Measurements from ENCODE around the gene PACRG. TPM values are rescaled to one million over a fixed set of nuclear protein-coding genes. Genes with fewer than 3 reads are reported as not detected.

Gene PACRG
- total RNA-seq, 1 donor from 2014 or later: 2.4 TPM

- no peaks in the 10 kb centered on the region for H3K36me3 Mint-ChIP-seq (ENCODE audit: insufficient read depth)
- no peak overlapping the region for H3K4me3 Mint-ChIP-seq (ENCODE audit: low read depth)
- no peak overlapping the region for H3K27ac Mint-ChIP-seq
Measured at GRCh38 chr6:163341224-163342061, 613.7 kb downstream of the PACRG start.

GRCh38 chr6:163342571-163343539 lies 615.1 kb downstream of the PACRG start:
- no peaks in the 10 kb centered on the region for H3K27me3 Mint-ChIP-seq
- DNase-seq (ENCODE audit: low spot score, unreplicated experiment): no peak
- H3K9me3 Mint-ChIP-seq (ENCODE audit: low read depth): no peaks in the 10 kb centered on the region
- no peaks in the 10 kb centered on the region for H3K4me1 Mint-ChIP-seq (ENCODE audit: low read depth)
- no peak overlapping the region for H3K27ac Mint-ChIP-seq
- H3K36me3 Mint-ChIP-seq (ENCODE audit: insufficient read depth): no peaks in the 10 kb centered on the region
- no peak overlapping the region for H3K4me3 Mint-ChIP-seq (ENCODE audit: low read depth)
- TF ChIP-seq CTCF (IDR thresholded peaks at IDR 0.05; ENCODE audit: unreplicated experiment): no peak

More at GRCh38 chr6:163341224-163342061, 613.7 kb downstream of the PACRG start:
- DNase-seq (ENCODE audit: low spot score, unreplicated experiment): no peak
- no peaks in the 10 kb centered on the region for H3K9me3 Mint-ChIP-seq (ENCODE audit: low read depth)
- TF ChIP-seq CTCF (IDR thresholded peaks at IDR 0.05; ENCODE audit: unreplicated experiment): no peak
- H3K27me3 Mint-ChIP-seq: peaks cover 3% of the 10 kb centered on the region
- no peaks in the 10 kb centered on the region for H3K4me1 Mint-ChIP-seq (ENCODE audit: low read depth)

DNA sequence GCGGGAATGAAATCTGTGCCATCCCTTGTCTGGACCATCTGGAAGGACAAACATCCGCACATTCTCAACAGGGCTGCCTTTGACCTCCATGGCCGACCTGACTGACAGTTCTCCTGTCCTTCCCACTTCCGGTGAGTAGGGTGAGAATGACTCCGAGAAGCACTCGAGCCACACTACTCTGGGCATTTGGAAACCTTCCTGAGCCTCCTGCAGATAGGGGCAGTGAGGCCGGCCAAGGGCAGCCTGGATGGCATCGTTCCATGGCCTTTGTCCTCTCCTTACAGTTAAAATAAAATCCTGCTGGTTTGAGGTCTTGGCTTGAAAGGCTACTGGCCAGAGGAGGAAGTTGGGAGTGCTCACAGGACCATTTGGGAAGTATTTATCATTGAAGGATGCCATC lies 615.8 kb downstream of the PACRG start:
- Mint-ChIP-seq H3K9me3 (ENCODE audit: low read depth) (no peaks in the 10 kb centered on the region), H3K36me3 (ENCODE audit: insufficient read depth) (no peaks in the 10 kb centered on the region), H3K4me3 (ENCODE audit: low read depth) (no peak overlapping the region), H3K27ac (no peak overlapping the region), H3K4me1 (ENCODE audit: low read depth) (no peaks in the 10 kb centered on the region), H3K27me3 (no peaks in the 10 kb centered on the region)
- no peak for TF ChIP-seq CTCF (IDR thresholded peaks at IDR 0.05; ENCODE audit: unreplicated experiment)
- DNase-seq (ENCODE audit: low spot score, unreplicated experiment): no peak

- Mint-ChIP-seq H3K4me1 (ENCODE audit: low read depth) (no peaks in the 10 kb centered on the region), H3K36me3 (ENCODE audit: insufficient read depth) (no peaks in the 10 kb centered on the region), H3K27me3 (no peaks in the 10 kb centered on the region), H3K27ac (no peak overlapping the region), H3K4me3 (ENCODE audit: low read depth) (no peak overlapping the region), H3K9me3 (ENCODE audit: low read depth) (no peaks in the 10 kb centered on the region)
- TF ChIP-seq CTCF (IDR thresholded peaks at IDR 0.05; ENCODE audit: unreplicated experiment): no peak
- no peak for DNase-seq (ENCODE audit: low spot score, unreplicated experiment)
Measured at GRCh38 chr6:163344411-163344810, 616.6 kb downstream of the PACRG start.

DNA sequence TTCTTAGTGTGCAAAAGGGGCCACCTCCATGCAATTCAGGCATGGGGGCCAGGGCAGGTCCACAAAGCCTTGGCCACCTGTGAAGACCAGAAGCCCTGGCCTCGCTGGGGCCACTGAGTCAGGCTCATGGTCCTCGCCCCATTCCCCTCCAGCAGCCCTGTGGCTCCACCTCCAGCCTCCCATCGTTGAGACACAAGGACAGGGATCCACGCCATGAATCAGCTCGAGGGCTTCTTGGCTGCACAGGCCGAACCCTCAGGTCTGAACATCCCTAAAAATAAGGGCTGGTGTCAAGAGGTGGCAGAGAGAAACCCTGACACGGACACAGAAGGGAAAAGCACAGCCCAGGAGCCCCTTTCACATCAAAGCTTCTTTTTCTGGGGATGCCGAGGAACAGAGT lies 618.2 kb downstream of the PACRG start:
- no peaks in the 10 kb centered on the region for H3K4me1 Mint-ChIP-seq (ENCODE audit: low read depth)
- no peak for DNase-seq (ENCODE audit: low spot score, unreplicated experiment)
- no peaks in the 10 kb centered on the region for H3K9me3 Mint-ChIP-seq (ENCODE audit: low read depth)
- H3K4me3 Mint-ChIP-seq (ENCODE audit: low read depth): no peak overlapping the region
- TF ChIP-seq CTCF (IDR thresholded peaks at IDR 0.05; ENCODE audit: unreplicated experiment): no peak
- H3K36me3 Mint-ChIP-seq (ENCODE audit: insufficient read depth): no peaks in the 10 kb centered on the region
- no peak overlapping the region for H3K27ac Mint-ChIP-seq
- no peaks in the 10 kb centered on the region for H3K27me3 Mint-ChIP-seq

Data from progenitor cell of endocrine pancreas (in vitro differentiated cells).